Measurements from ENCODE around the gene PIM3. TPM values are rescaled to one million over a fixed set of nuclear protein-coding genes. Genes with fewer than 3 reads are reported as not detected.

PIM3 gene
- total and polyA plus RNA-seq, 10 of the 15 experiments (the other 5 are each of a cell fraction or from before 2014, with no cell fraction given): 0.31 to 60.8 (median 12.4) TPM

DNA sequence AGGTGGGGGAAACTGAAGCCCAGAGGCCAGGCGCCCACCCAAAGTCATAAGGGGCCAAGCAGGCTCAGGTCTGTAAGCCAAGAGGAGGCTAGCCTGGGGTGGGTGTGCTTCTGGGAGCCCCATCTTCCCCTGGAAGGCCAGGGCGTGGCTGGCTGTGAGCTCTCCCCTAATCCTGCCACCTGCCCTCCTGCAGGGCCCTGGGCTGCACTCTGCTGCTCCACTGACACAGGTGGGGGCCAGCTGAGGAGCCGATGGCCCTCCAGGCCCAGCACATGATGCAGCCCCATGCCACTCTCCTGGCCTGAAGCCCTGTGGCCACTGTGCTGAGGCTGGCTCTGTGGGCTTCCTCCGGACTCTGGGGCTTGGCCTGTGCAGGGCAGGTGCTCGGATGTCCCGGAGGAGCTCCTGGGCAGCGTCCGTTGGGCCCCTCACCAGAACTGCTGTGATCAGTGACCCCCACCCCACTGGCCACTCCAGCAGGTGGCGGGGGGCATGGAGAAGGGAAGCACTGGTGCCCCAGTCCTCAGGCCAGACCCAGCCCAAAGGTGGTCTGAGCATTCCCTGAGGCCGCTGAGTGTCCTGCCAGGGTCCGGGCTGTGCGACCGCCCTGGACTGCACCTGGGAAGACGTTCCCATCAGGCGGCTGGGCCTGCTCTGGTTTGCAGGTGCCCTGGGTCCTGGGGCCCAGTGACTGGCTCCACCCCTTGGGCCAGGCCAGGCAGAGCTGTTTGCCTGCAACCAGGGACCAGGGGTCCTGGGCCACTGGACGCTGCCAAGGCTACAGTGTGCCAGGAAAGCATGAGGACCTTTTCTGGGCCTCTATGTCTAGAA, 8.5 kb downstream of the PIM3 start (continued):
- TF ChIP-seq SMAD5 (IDR thresholded peaks at IDR 0.05; ENCODE audit: low read depth): no peak
- TF ChIP-seq NFXL1 (IDR thresholded peaks at IDR 0.05; ENCODE audit: borderline replicate concordance): no peak
- no peak for TF ChIP-seq CEBPB (IDR thresholded peaks at IDR 0.05; ENCODE audit: borderline replicate concordance in 1 of 2, low read depth in 2 of 2, low read length in 2 of 2)
- TF ChIP-seq ZZZ3 (IDR thresholded peaks at IDR 0.05; ENCODE audit: control insufficient read depth, insufficient read length, low read depth): no peak
- TF ChIP-seq SIN3A (IDR thresholded peaks at IDR 0.05; ENCODE audit: low read depth, low read length): no peak
- TF ChIP-seq CHD4 (IDR thresholded peaks at IDR 0.05): no peak

DNA sequence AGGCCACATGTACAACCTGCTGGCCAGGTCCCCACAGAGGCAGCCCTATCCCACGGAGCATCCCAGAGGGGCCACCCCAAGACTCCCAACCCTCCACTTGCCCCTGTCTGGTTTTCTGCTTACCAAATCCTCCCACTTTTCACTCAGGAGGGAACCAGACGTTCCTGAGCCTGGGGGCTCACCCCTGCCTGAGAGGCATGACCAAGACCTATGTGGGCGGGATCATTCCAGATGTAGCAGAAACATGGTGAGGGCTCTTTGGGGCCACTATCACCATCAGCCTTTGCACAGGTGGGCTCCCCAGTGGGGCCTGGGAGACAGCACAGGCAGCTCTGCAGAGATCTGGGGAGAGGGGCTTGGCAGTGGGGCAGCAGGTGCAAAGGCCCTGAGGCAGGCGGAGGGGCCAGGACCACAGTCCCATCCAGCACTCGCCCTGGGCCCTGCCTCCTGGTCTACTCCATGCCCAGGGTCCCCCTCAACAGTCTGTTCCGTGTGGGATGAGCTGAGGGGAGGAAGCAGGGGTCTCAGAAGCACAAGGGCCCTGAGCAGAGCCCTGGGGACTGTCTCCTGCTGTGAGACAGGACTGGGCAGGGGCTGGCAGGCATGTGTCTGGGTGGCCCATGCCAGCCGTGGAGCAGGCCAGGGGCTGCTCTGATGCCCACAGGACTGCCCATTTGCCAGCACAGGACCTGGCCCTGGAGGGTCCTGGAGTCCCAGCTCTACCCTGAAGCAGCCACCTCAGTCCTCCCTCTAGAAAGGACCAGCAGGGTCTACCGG, 9.4 kb downstream of the PIM3 start:
- H3K27ac ChIP-seq (ENCODE audit: control insufficient read depth, insufficient read depth): peak overlapping the region; percentile 89
- no TSS peak for BruUV-seq (replicated peaks)
- ChIA-PET SMC1A (ENCODE audit: uncharacterized antibody, unreplicated experiment) (no interaction called here), RAD21 (ENCODE audit: unreplicated experiment) (interaction anchor here (1.1 to 1.6 kb wide), 3 partner anchors 8 to 61 kb away, joined by 4 to 6 read pairs (median 6); no protein-coding TSS in a partner anchor), CTCF (interaction anchor here (1.0 kb wide), 1 partner anchor 39 kb away, joined by 3 read pairs; no protein-coding TSS in a partner anchor), POLR2A (interaction anchor here (1.1 to 1.8 kb wide), 2 partner anchors 8 to 34 kb away, joined by 4 to 10 read pairs; no protein-coding TSS in a partner anchor)
- no peak for DNase-seq (ENCODE audit: low read depth, low spot score)
- H3K9ac ChIP-seq (ENCODE audit: control insufficient read depth, insufficient read depth, low read length): no peak overlapping the region
- in situ Hi-C loops (cut with MboI) (loop anchor here (10.0 kb wide), 1 partner anchor 565 kb away; the partner anchor contains the start of gene TYMP), intact Hi-C loops (cut with micrococcal nuclease; ENCODE audit: unreplicated experiment) (loop anchor here (2.0 kb wide), 1 partner anchor 39 kb away; no protein-coding TSS in a partner anchor)
- 0 out of 2 replicates have a peak, but pooled peaks cover under 1% of the 10 kb centered on the region for H4K20me1 ChIP-seq (ENCODE audit: control insufficient read depth, insufficient read depth)
- ATAC-seq: no peak
- peaks cover 37% of the 10 kb centered on the region for H3K4me1 ChIP-seq (ENCODE audit: control insufficient read depth, insufficient read depth, low read length)
- FAIRE-seq: no peak
- TF ChIP-seq RELA (IDR thresholded peaks at IDR 0.05; ENCODE audit: borderline replicate concordance, partially characterized antibody) (no peak), SP1 (IDR thresholded peaks at IDR 0.05; ENCODE audit: low read depth, low read length) (no peak), JUNB (IDR thresholded peaks at IDR 0.05) (no peak), MTA3 (IDR thresholded peaks at IDR 0.05; ENCODE audit: borderline replicate concordance, low read length) (no peak), TARDBP (IDR thresholded peaks at IDR 0.05; ENCODE audit: borderline replicate concordance) (no peak), FOXM1 (IDR thresholded peaks at IDR 0.05; ENCODE audit: low read depth, low read length) (no peak), CHD4 (IDR thresholded peaks at IDR 0.05) (no peak), SIX5 (IDR thresholded peaks at IDR 0.05; ENCODE audit: low read depth, low read length, severe bottlenecking) (no peak), NR2F1 (conservative IDR thresholded peaks at IDR 0.05) (no peak), JUND (IDR thresholded peaks at IDR 0.05; ENCODE audit: low read depth, low read length) (no peak), RAD21 (IDR thresholded peaks at IDR 0.05; ENCODE audit: insufficient read depth, low read depth, low read length) (no peak), NFYA (IDR thresholded peaks at IDR 0.05; ENCODE audit: borderline replicate concordance, low read depth, low read length) (no peak), NR2C1 (IDR thresholded peaks at IDR 0.05) (no peak), ATF7 (IDR thresholded peaks at IDR 0.05; ENCODE audit: low read depth) (no peak), SPI1 (IDR thresholded peaks at IDR 0.05; ENCODE audit: borderline replicate concordance, insufficient read depth, low read depth, low read length) (no peak), MYC (IDR thresholded peaks at IDR 0.05; ENCODE audit: insufficient read depth, insufficient read length, insufficient replicate concordance, low read length, severe bottlenecking) (no peak), BACH1 (IDR thresholded peaks at IDR 0.05; ENCODE audit: borderline replicate concordance) (no peak), CEBPB (IDR thresholded peaks at IDR 0.05; ENCODE audit: borderline replicate concordance in 1 of 2, low read depth in 2 of 2, low read length in 2 of 2) (no peak), ASH2L (IDR thresholded peaks at IDR 0.05; ENCODE audit: borderline replicate concordance, low read depth) (no peak)
- H3K79me2 ChIP-seq (ENCODE audit: control insufficient read depth, insufficient read depth, low read length): peaks cover 13% of the 10 kb centered on the region
- peak overlapping the region; percentile 96; the same call in 1 of the 2 replicates for H3K4me2 ChIP-seq (ENCODE audit: control insufficient read depth, insufficient read depth)
- H3K36me3 ChIP-seq (ENCODE audit: control insufficient read depth in 2 of 2, insufficient read depth in 2 of 2, low read length in 1 of 2): peaks cover 1 to 4% of the 10 kb centered on the region in 2 experiments; a peak in 3 of 4 replicates
- no peak overlapping the region for H3K4me3 ChIP-seq
- H3K9me3 ChIP-seq (replicated peaks; ENCODE audit: control insufficient read depth, insufficient read depth, low read length): no peaks in the 10 kb centered on the region
- no peak overlapping the region for H2AFZ ChIP-seq (ENCODE audit: control insufficient read depth, low read depth, low read length)
- 72% methylated on average over 8 of the region's 8 CpGs for WGBS (ENCODE audit: insufficient coverage, insufficient replicate concordance, low lambda C conversion rate, missing lambda C conversion rate)
- no peaks in the 10 kb centered on the region for H3K27me3 ChIP-seq (replicated peaks in 1 of 2; ENCODE audit: control insufficient read depth in 2 of 2, insufficient read depth in 2 of 2, low read length in 1 of 2)
